ENCODE measurements around the gene UBE2L5.

UBE2L5 gene

DNA sequence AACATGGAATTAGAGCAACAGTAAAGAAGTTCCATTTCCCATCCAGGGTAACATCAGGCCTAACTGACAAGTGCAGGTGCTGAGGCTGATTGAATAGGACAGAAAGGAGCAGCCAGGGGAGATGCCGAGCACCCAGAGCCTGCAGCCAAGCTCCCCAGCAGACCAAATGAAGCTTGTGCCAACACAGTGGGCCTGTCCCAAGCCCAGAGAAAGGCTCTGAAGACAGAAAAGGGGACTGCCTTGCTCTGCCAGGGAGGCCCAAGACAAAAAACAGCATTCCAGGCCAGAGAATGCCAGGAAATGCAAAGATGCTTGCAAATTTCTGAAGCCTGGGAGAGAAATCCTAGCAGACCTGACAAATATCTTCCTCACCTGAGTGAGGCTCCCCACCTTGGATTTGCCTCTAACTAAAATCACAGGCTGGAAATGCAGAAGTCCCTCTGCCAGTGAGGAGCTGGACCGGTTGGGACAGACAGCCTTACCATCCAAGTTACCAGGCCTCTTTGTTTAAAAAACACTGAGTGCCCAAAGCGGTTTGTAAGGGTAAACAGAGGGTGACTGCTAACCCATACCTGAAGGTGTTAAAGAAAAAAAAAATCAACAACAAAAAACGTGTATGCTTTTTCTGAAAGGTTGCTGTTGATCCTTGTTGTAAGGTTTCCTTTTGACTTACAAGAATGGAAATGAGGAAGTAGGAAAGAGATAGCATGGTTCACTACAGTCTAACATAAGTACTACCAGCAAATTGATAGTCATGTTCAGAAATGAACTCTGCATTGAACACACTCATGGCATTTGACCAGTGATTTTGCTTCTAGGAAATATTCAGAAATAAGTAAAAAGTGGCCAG is 55.3 kb downstream of the UBE2L5 start:
- DNase-seq = no peak
